ENCODE data around the gene TOP2A. TPM values are rescaled to one million over a fixed set of nuclear protein-coding genes. Genes with fewer than 3 reads are reported as not detected.

Gene TOP2A
- polyA plus RNA-seq, 1 of the 3 experiments (the other 2 are of a cell fraction), result 20.6 TPM

DNA sequence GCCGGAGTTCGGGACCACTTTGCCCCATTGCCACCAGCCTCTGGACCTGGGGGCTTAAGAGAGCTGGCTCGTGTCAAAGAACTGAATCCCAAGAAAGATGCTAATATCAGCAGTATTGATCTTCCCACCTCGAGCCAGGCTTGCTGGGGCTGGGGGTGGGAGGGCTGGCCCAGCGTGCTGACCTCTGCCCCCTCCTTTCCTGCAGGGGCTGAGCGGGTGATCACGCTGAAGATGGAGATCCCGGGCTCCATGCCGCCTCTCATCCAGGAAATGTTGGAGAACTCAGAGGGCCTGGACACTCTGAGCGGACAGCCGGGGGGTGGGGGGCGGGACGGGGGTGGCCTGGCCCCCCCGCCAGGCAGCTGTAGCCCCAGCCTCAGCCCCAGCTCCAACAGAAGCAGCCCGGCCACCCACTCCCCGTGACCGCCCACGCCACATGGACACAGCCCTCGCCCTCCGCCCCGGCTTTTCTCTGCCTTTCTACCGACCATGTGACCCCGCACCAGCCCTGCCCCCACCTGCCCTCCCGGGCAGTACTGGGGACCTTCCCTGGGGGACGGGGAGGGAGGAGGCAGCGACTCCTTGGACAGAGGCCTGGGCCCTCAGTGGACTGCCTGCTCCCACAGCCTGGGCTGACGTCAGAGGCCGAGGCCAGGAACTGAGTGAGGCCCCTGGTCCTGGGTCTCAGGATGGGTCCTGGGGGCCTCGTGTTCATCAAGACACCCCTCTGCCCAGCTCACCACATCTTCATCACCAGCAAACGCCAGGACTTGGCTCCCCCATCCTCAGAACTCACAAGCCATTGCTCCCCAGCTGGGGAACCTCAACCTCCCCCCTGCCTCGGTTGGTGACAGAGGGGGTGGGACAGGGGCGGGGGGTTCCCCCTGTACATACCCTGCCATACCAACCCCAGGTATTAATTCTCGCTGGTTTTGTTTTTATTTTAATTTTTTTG is 61.6 kb downstream of the TOP2A start:
- no peak overlapping the region for H3K9ac ChIP-seq
- peaks cover 19 to 50% of the 10 kb centered on the region in 2 experiments for H3K36me3 ChIP-seq (replicated peaks in 1 of 2; ENCODE audit: control insufficient read depth in 1 of 2, insufficient read depth in 2 of 2, low read length in 1 of 2)
- peak overlapping the region in 1 of 2 experiments; percentile 79; a peak in 2 of 4 replicates for H3K27ac ChIP-seq (ENCODE audit: low read depth in 2 of 2, low read length in 1 of 2)
- no peak overlapping the region for H3K4me2 ChIP-seq
- peaks cover 29% of the 10 kb centered on the region for H3F3A ChIP-seq (replicated peaks; ENCODE audit: insufficient read depth)
- ChIA-PET CTCF (interaction anchor here (0.9 to 57.6 kb wide), 17 partner anchors 9 to 202 kb away, joined by 3 to 1706 read pairs (median 8); partner anchors contain the start of genes CCR7, CDC6, GJD3 and IGFBP4), POLR2A (interaction anchor here (0.6 to 2.7 kb wide), 2 partner anchors 49 to 125 kb away, joined by 3 to 16 read pairs; no protein-coding TSS in a partner anchor)
- H3K9me3 ChIP-seq, result no peaks in the 10 kb centered on the region
- peaks cover 2% of the 10 kb centered on the region; the same call in 1 of the 2 replicates for H3K79me2 ChIP-seq (ENCODE audit: insufficient read depth)
- no peak overlapping the region for H2AFZ ChIP-seq (ENCODE audit: low read depth)
- peaks cover 10% of the 10 kb centered on the region; the same call in 1 of the 2 replicates for H4K20me1 ChIP-seq (ENCODE audit: insufficient read depth)
- no peaks in the 10 kb centered on the region for H3K9me2 ChIP-seq
- H3K4me3 ChIP-seq (ENCODE audit: low read depth in 2 of 2, low read length in 1 of 2), result no peak overlapping the region
- no peaks in the 10 kb centered on the region for H3K27me3 ChIP-seq (ENCODE audit: insufficient read depth)
- 83% methylated on average over 20 of the region's 33 CpGs for WGBS (ENCODE audit: low lambda C conversion rate)
- H3K4me1 ChIP-seq (ENCODE audit: control insufficient read depth in 1 of 2, insufficient read depth in 2 of 2, low read depth in 1 of 2, low read length in 1 of 2), result peaks cover 6 to 51% of the 10 kb centered on the region in 2 experiments; a peak in 2 of 4 replicates
- TF ChIP-seq POLR2AphosphoS5 (IDR thresholded peaks at IDR 0.05; ENCODE audit: low read depth, low read length) (no peak), TEAD4 (IDR thresholded peaks at IDR 0.05; ENCODE audit: borderline replicate concordance, insufficient read depth) (no peak), RXRA (IDR thresholded peaks at IDR 0.05; ENCODE audit: borderline replicate concordance, low read depth) (no peak), EZH2phosphoT487 (IDR thresholded peaks at IDR 0.05; ENCODE audit: borderline replicate concordance, low read depth) (no peak), FOSL2 (IDR thresholded peaks at IDR 0.05; ENCODE audit: borderline replicate concordance, low read depth) (no peak), EP300 (IDR thresholded peaks at IDR 0.05; ENCODE audit: borderline replicate concordance in 1 of 2, low read depth in 1 of 2, low read length in 1 of 2) (no peak), RFX5 (IDR thresholded peaks at IDR 0.05; ENCODE audit: low read length) (no peak)
- TF ChIP-seq, protein P1, sequence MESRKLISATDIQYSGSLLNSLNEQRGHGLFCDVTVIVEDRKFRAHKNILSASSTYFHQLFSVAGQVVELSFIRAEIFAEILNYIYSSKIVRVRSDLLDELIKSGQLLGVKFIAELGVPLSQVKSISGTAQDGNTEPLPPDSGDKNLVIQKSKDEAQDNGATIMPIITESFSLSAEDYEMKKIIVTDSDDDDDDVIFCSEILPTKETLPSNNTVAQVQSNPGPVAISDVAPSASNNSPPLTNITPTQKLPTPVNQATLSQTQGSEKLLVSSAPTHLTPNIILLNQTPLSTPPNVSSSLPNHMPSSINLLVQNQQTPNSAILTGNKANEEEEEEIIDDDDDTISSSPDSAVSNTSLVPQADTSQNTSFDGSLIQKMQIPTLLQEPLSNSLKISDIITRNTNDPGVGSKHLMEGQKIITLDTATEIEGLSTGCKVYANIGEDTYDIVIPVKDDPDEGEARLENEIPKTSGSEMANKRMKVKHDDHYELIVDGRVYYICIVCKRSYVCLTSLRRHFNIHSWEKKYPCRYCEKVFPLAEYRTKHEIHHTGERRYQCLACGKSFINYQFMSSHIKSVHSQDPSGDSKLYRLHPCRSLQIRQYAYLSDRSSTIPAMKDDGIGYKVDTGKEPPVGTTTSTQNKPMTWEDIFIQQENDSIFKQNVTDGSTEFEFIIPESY (IDR thresholded peaks at IDR 0.05; ENCODE audit: borderline replicate concordance, low read depth), result no peak
- TF ChIP-seq, protein P2, sequence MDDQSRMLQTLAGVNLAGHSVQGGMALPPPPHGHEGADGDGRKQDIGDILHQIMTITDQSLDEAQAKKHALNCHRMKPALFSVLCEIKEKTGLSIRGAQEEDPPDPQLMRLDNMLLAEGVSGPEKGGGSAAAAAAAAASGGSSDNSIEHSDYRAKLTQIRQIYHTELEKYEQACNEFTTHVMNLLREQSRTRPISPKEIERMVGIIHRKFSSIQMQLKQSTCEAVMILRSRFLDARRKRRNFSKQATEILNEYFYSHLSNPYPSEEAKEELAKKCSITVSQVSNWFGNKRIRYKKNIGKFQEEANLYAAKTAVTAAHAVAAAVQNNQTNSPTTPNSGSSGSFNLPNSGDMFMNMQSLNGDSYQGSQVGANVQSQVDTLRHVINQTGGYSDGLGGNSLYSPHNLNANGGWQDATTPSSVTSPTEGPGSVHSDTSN (IDR thresholded peaks at IDR 0.05), result no peak
- TF ChIP-seq, protein P3, sequence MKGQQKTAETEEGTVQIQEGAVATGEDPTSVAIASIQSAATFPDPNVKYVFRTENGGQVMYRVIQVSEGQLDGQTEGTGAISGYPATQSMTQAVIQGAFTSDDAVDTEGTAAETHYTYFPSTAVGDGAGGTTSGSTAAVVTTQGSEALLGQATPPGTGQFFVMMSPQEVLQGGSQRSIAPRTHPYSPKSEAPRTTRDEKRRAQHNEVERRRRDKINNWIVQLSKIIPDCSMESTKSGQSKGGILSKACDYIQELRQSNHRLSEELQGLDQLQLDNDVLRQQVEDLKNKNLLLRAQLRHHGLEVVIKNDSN (IDR thresholded peaks at IDR 0.05; ENCODE audit: borderline replicate concordance, low read depth), result no peak
- TF ChIP-seq, protein P4, sequence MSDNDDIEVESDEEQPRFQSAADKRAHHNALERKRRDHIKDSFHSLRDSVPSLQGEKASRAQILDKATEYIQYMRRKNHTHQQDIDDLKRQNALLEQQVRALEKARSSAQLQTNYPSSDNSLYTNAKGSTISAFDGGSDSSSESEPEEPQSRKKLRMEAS (IDR thresholded peaks at IDR 0.05; ENCODE audit: low read depth), result no peak
- no peak for DNase-seq
